Fibroblast of skin of abdomen (primary cell): Measurements from ENCODE around the gene ASGR1. TPM values are rescaled to one million over a fixed set of nuclear protein-coding genes. Genes with fewer than 3 reads are reported as not detected.

Source experiments
- DNase-seq: peaks from one replicate; pipeline ENCODE4 v3.0.0-alpha.2; 2013
- polyA plus RNA-seq, 2 experiments: library from polyadenylated mRNA; unstranded; fragments of 120-200 nt; gene quantifications; one replicate each; pipeline ENCODE4 v1.2.1, GENCODE V29; 2013; ENCODE audit not compliant: insufficient read length in 2 of 2

Gene ASGR1, protein sequence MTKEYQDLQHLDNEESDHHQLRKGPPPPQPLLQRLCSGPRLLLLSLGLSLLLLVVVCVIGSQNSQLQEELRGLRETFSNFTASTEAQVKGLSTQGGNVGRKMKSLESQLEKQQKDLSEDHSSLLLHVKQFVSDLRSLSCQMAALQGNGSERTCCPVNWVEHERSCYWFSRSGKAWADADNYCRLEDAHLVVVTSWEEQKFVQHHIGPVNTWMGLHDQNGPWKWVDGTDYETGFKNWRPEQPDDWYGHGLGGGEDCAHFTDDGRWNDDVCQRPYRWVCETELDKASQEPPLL
- polyA plus RNA-seq (2013, experiment 1 of 2; ENCODE audit: insufficient read length) = 2.5 TPM
- polyA plus RNA-seq (2013, experiment 2 of 2; ENCODE audit: insufficient read length) = 1.5 TPM

- DNase-seq = no peak
These were observed at the start of gene ASGR1 for GRCh38 chr17:7179317-7180254. Gene ASGR1 (minus strand): TSS chr17:7179370. CDS start chr17:7178563, 807 bp downstream.

DNA sequence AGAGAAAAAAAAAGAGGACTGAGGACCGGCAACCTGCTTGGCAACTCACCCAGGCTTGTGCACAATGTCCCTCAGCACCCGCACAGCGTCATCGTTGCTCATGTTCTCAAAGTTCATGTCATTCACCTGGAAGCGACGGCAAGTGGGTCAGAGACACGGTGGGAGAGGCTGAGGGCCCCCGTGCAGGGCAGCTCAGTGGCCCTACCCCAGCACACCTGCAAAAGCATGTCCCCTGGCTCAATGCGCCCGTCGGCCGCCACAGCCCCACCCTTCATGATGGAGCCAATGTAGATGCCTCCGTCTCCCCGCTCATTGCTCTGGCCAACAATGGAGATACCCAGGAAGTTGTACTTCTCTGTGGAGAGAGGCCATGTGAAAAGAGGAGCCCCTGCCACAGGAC lies 49.8 kb upstream of the ASGR1 start:
- DNase-seq = no peak

GRCh38 chr17:7226721-7227710 lies 47.8 kb upstream of the ASGR1 start:
- no peak for DNase-seq

DNA sequence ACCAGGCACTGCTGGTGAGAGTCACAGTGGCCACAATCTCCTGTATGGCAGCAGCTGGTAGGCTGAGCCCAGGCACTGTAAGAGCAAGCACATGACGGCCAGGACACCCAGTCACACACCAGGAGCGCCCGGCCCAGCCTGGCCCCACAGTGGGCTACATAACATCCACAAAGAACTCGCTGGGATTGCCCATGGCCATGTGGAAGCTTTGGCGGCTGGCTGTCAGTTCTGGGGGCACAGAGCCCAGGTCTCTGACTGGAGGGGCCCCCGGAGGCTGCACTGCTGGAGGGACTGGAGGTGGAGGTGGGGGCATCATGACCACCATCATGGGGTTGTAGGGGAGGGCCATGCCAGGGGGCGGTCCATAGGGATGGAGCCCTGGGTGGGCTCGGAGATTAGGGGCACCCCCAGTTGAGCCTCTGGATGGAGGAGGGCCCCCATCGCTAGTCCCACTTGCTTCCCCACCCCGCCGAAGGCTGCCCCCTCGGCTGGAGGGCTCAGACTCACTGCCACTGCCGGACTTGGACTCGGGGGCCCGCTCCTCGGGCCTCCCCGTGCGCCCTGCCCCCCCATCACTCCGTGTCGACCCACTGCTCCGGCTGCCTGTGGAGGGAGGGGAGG lies 46.7 kb upstream of the ASGR1 start:
- no peak for DNase-seq

DNA sequence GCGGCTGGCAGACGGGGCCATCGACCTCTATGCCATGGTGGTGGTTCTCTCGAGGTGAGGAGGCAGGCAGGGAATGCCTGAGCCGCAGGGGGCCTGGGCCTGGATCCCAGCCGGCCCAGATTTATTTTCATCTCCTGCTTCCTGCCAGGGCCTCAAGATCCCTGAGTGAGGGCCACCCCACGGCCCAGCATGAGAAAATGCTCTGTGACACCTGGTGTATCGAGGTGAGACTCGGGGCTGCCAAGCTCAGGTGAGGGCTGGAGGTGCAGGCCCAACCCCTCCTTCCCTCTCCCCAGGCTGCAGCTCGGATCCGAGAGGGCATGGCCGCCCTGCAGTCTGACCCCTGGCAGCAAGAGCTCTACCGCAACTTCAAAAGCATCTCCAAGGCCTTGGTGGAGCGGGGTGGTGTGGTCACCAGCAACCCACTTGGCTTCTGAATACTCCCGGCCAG lies 45.5 kb upstream of the ASGR1 start:
- no peak for DNase-seq

GRCh38 chr17:7224110-7224509 lies 44.9 kb upstream of the ASGR1 start:
- no peak for DNase-seq

DNA sequence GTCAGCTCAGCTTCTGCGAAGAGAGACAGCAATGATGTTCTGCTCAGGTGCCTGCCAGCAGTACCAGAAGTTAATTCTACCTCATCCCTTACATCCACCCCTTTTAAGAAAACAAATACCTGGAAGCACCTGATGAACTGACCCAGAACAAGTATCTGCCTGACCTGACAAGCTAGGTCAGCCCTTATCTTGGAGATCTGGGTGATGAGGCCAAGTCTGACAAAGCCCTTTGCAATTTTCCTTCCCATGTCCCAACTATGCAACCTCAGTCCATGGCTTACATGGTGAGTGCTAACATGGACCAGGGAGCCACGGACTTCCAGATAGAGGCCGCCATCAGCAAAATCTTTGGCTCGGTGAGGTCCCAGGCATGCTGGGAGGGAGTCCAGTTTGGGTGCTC lies 44.2 kb upstream of the ASGR1 start:
- no peak for DNase-seq

DNA sequence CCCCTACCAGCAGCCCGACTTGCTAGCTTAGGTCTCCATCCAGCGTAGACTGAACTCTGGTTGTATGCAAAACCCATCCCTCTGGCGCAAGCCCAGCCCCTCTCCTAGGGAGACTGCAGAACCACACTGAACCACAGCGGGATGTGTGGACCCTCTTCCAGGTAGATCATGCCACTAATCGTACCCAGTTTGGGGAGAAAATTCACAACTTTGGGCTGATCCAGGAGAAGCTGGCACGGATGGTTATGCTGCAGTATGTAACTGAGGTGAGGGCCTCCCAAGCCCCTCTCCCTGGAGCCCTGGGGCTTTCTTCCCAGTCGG lies 43.8 kb upstream of the ASGR1 start:
- DNase-seq = no peak

DNA sequence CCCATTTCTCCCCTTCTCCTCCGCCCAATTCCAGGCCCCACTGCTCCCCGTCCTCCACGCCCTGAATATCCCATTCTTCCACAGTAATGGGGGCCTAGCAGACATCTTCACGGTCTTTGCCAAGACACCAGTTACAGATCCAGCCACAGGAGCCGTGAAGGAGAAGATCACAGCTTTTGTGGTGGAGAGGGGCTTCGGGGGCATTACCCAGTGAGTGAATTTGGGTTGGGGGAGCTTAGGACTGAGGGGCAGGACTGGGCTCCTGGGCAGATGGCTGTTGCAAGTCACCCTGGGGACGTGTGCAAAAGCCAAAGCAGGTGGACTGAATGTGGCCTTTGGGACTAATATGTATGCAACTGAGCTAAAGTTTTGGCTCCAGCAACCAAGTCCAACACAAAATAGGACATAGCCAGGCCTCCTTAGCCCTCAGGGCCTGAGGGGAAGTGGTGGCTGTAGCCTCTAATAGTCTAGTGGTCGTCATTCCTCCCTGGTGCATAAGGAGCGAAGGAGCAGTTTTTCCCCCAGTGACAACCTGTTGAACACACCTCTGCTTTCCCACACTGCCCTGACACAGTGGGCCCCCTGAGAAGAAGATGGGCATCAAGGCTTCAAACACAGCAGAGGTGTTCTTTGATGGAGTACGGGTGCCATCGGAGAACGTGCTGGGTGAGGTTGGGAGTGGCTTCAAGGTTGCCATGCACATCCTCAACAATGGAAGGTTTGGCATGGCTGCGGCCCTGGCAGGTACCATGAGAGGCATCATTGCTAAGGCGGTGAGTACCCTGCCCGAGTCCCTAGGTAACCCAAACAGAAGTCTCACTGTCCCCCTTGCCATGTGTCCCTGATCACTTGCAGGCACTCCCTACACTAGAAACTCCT lies 43.2 kb upstream of the ASGR1 start:
- no peak for DNase-seq

GRCh38 chr17:7221278-7222092 lies 42.3 kb upstream of the ASGR1 start:
- no peak for DNase-seq

DNA sequence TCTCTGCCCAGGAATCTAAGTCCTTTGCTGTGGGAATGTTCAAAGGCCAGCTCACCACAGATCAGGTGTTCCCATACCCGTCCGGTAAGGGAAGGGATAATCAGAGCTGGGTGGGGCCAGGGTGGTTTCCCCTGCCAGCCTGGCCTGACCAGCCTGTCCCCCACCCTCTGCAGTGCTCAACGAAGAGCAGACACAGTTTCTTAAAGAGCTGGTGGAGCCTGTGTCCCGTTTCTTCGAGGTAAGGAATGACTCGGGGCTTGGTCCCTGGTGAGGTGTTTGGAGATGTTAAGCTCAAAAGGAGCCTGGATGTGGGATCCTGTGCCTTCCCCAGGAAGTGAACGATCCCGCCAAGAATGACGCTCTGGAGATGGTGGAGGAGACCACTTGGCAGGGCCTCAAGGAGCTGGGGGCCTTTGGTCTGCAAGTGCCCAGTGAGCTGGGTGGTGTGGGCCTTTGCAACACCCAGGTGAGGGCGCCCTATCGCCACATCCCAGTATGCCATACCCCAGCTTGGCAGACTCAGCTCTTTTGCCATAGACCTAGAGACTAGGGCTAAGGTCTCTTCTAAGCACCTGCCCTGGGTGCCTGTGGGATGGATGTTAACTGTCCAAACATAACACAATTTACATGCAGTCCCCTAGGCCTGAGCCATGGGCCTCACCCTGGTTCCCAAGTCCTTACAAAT lies 41.6 kb upstream of the ASGR1 start:
- DNase-seq = peak; percentile 52

DNA sequence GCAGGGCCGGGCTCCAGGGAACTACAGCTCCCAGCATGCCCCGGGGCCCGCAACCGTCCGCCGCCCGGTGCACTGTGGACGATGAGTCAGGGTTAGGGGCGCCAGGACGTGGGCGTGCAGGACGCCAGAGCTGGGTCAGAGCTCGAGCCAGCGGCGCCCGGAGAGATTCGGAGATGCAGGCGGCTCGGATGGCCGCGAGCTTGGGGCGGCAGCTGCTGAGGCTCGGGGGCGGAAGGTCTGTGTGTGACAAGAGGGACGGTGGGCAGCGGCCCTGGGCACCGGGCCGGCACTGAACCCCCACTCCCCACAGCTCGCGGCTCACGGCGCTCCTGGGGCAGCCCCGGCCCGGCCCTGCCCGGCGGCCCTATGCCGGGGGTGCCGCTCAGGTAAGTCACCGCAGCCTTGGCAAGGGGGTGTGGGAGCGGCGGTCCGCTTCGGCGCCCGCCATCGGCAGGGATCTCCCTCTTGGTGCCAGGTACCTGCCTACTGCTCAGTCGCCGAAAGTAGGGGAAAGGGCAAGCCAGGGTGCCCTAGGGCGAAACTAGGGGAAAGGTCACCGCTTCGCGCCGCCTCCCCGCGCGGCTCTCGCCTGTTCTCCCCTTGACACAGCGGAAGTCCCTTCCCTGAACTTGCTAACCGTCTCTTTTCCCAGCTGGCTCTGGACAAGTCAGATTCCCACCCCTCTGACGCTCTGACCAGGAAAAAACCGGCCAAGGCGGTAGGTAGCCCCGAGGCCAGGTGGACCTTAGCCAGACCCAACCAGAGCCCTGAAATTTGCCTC lies 40.8 kb upstream of the ASGR1 start, which contains the start of the genes ACADVL and DLG4:
ACADVL (plus strand) TSS at position 127 of the 781 bp plus-strand sequence; CDS start at position 174, 47 bp downstream.
DLG4 (minus strand) TSS at position 25 of the 781 bp plus-strand sequence.
- peak; percentile 89 for DNase-seq

GRCh38 chr17:7219229-7219811 lies 40.1 kb upstream of the ASGR1 start:
- no peak for DNase-seq

GRCh38 chr17:7218758-7219157 lies 39.6 kb upstream of the ASGR1 start:
- DNase-seq = no peak

GRCh38 chr17:7218166-7218565 lies 39.0 kb upstream of the ASGR1 start:
- no peak for DNase-seq

DNA sequence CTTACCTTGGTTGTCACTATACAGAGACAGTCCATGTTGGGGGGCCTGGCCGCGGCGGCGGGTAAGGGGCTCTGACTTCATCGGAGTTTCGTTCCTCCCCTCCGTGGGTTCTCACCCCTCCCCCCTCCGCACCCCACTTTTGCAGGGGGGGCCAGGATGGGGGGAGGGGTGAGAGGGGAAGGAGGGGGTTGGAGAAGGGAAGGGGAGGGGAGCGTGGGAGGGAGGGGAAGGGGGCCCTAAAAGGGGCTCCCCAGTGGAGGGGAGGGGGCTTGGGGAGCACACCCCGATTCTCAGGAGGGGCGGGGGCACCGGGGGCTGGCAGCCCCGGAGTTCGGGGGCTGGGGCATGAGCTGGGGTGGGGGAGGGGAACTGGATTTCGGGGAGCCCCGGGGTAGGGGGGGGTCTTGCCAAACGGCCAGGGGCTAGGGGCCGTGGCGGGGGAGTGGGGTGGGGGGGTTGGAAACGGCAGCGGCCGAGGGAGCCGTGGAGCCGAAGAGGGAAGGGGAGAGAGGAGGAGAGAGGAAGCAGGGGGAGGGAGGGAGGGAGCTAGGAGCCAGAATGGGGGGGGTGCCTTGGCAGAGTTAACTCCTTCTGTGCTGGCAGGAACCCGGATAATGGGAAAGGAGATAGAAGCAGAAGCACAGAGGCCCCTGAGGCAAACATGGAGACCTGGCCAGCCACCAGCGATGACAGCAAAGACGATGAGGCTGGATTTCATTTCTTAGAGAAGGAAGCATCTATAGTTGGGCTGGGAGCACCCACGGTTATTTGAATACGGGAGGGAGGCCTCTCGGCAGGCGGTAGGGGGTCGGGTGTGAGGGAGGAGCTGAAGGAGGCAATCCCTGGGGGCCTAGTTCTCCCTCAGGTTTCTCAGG lies 38.2 kb upstream of the ASGR1 start:
- peak; percentile 83 for DNase-seq
